DMS79 (cell line): ENCODE measurements around the gene RTTN.
"Not testable (repeated sequence)": the region's sequence is repeated elsewhere in the genome, so short reads cannot be mapped to it uniquely, and the experiment has no call there.

Experiments used
- DNase-seq: peaks from one replicate; lab custom pipeline; 2025; lab: John Stamatoyannopoulos, UW

RTTN gene

DNA sequence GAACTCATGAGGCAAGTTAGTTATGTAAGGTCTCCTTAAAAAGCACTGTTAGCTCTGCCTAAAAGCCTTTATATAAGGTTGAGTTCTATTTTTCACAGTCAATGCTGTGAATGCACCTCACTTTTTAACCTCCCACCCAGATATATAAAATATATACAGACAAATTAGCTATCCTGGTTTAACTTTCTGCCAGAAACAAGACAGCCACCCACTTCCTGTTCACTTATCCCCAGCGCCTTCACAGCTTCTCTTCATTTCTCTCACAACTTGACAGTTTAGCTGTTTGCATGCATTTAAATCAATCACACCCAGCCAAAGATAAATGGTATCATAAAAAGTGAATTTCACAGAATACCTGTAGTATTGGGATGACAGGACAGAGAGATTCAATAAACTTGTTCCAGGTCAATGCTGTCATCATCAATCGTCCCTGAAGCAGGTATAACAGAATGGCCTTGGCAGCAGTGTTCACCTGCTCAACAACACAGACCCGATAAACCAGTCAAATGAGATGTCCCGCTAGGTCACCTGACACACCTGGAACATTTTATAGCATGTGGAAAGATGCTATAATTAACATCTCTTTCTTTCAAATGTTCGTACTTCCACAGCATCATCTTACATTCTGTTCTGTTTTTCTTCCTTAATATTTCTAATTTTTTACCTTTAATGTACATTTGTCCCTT, 55.7 kb downstream of the RTTN start:
- no peak for DNase-seq

GRCh38 chr18:70149156-70149555, 56.3 kb downstream of the RTTN start:
- no peak for DNase-seq

GRCh38 chr18:70148039-70148938, 57.2 kb downstream of the RTTN start:
- DNase-seq = no peak

GRCh38 chr18:70146174-70146573, 59.3 kb downstream of the RTTN start:
- DNase-seq = no peak

GRCh38 chr18:70142001-70142400, 63.5 kb downstream of the RTTN start:
- no peak for DNase-seq

DNA sequence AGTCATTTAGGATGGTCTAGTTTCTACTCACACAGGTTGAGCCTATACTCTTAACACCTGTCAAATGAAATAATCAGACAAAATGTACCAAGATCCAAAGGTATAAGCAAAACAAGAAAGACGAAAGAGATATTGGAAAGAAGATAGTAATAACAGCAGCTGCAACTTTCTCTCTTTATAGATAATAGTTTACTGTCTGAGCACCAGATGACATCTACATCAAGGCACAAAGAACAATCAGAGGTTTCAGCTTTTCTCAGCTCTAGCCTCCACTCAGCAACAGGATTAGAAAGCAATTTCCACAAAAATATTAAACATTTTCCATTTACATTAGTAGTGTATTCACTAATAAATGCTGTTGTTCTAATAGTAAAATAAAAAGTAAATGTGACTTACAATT, 66.3 kb downstream of the RTTN start:
- DNase-seq = no peak

DNA sequence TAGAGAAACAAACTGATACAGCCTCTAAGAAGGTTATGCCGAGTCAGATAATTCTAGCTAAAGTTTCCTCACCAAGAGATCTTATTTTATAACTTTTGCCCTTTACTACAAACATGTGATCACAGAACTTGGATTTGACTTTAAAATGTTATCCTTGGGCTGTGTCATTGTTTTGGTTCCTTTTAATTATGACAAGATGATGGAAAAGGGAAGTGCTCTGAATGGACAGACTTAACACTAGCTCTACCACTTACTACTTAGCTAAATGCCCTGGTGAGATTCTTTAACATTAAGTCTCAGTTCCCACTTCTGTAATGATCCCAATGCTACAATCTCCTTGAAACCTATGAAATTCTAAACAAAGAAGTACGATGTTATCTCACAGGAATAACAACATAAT, 69.9 kb downstream of the RTTN start:
- no peak for DNase-seq

- DNase-seq = no peak
These were observed 72.5 kb downstream of the RTTN start for GRCh38 chr18:70132999-70133398.

DNA sequence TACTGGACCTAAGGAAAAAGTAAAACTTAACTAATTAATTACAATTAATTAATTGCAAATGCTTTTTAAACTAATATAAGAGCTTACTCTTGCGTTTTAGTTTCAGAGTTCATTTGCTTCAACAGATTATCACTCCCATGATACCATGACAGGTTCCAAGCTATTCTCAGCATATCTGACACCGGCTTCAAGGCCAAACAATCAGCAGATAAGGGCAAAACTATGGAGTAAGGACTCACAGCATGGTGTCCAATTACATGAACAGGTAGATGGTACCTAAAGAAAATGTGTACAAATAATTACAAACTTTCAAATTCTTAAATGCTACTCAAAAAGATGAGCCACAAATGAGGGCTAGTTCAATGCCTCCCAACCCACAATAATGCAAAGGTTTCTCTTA, 77.2 kb downstream of the RTTN start:
- no peak for DNase-seq

GRCh38 chr18:70127359-70127758, 78.1 kb downstream of the RTTN start:
- no peak for DNase-seq

- DNase-seq = no peak
These were observed 78.7 kb downstream of the RTTN start for GRCh38 chr18:70126832-70127231.

- no peak for DNase-seq
These were observed 81.3 kb downstream of the RTTN start for GRCh38 chr18:70124139-70124538.

- DNase-seq = no peak
These were observed 83.6 kb downstream of the RTTN start for GRCh38 chr18:70121842-70122241.

- DNase-seq = no peak
These were observed 88.5 kb downstream of the RTTN start for GRCh38 chr18:70116949-70117348.

DNA sequence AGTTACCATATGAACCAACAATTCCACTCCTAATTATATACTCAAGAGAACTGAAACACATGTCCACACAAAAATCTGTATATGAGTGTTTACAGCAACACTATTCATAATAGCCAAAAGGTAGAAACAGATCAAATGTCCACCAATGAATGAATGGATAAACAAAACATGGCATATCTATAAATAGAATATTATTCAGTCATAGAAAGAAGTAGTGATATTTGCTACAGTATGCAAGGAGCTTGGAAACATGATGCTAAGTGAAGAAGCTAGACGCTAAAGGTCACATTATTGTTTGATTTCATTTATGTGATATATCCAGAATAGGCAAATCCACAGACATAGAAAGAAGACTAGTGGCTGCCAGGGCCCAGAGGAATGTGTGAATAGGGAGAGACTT, 92.0 kb downstream of the RTTN start:
- no peak for DNase-seq

- no peak for DNase-seq
These were observed 94.8 kb downstream of the RTTN start for GRCh38 chr18:70110678-70111077.

- no peak for DNase-seq
These were observed 98.4 kb downstream of the RTTN start for GRCh38 chr18:70107091-70107490.

GRCh38 chr18:70102854-70103253, 102.6 kb downstream of the RTTN start:
- DNase-seq = not testable (repeated sequence)

GRCh38 chr18:70089858-70090257, 115.6 kb downstream of the RTTN start:
- no peak for DNase-seq

- no peak for DNase-seq
These were observed 119.4 kb downstream of the RTTN start for GRCh38 chr18:70086085-70086484.

DNA sequence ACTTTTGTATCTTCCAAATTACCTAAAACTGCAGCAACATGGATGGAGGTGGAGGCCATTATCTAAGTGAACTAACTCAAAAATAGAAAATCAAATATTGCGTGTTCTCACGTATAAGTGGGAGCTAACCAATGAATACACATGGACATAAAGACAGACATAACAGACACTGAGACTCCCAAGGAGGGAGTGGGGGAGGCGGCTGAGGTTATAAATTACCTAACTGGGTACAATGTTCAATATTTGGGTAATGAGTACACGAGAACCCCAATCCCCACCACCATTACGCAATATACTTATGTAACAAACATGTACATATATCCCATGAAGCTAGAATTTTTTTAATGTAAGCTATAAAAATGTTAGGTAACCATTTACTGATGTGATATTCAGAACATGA, 119.8 kb downstream of the RTTN start:
- DNase-seq = no peak

DNA sequence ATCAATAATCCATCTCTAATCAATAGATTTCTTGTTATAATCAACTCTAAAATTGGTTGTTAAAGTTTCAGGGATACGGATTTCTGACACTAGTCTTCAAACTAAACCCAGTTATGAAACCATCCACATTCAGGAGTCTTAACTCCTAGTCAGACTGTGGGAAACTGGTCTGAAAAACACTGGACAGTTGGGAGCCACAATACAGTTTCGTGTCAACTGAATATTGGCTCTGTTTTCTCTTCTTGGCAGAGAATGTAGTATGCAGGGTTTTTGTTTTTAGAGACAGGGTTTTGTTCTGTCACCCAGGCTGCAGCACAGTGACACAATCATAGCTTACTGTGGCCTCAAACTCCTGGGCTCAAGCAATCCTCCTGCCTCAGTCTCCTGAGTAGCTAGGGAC, 123.1 kb downstream of the RTTN start:
- no peak for DNase-seq

- no peak for DNase-seq
These were observed 127.4 kb downstream of the RTTN start for GRCh38 chr18:70078106-70078505.

DNA sequence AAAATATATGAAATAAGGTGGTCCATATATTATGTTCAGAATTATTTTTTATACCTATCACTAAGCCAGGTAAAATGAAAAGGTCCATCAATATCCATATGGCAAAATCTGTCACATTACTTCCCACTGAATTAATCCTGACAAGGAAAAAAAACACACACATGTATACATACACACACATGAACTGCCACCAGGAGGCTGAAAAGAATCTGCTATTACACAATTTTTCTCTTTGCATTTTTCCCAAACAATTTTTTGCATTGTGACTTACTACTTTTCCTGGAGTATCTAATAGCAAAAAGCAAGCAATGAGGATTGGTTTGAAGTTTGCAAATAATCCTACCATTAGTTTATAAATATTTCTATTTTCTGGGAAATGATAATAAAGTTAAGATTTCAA, 129.6 kb downstream of the RTTN start:
- no peak for DNase-seq
